Activated T-cell treated with anti-CD3 and anti-CD28 coated beads, Interleukin-2, amount 50 U/mL, for 4 hours (primary cell): ENCODE data around the gene MUC6. TPM values are rescaled to one million over a fixed set of nuclear protein-coding genes. Genes with fewer than 3 reads are reported as not detected.

Experiments used
- ATAC-seq, 2 donors: fragments of 200-7000 bp; cut with Tn5 transposase; one replicate each; pipeline ENCODE4 v1.10.0; 2021
- DNase-seq: peaks from one replicate; pipeline ENCODE4 v3.0.0-alpha.2; 2020
- H3K27me3 Mint-ChIP-seq: one replicate; pipeline ENCODE4 v1.8.0; 2021; ENCODE audit warnings: low read depth, mixed read lengths
- H3K36me3 Mint-ChIP-seq: one replicate; pipeline ENCODE4 v1.8.0; 2022; ENCODE audit warnings: mixed read lengths; ENCODE audit not compliant: insufficient read depth
- H3K4me1 Mint-ChIP-seq: one replicate; pipeline ENCODE4 v1.8.0; 2021; ENCODE audit warnings: low read depth, mixed read lengths
- H3K4me3 Mint-ChIP-seq: one replicate; pipeline ENCODE4 v1.8.0; 2021; ENCODE audit warnings: mild to moderate bottlenecking, moderate library complexity, mixed read lengths
- H3K9me3 Mint-ChIP-seq: one replicate; pipeline ENCODE4 v1.8.0; 2021; ENCODE audit warnings: mixed read lengths
- total RNA-seq, 3 donors: library from RNA; stranded (reverse); gene quantifications; one replicate each; pipeline ENCODE4 v1.2.1, GENCODE V29; 2021

MUC6 gene
- total RNA-seq, 3 donors from 2014 or later, result 0.30 TPM; not detected in 2

GRCh38 chr11:1039481-1040427 is 3.2 kb upstream of the MUC6 start:
- no peak for DNase-seq
- Mint-ChIP-seq H3K36me3 (no peaks in the 10 kb centered on the region), H3K27me3 (peaks cover 9% of the 10 kb centered on the region), H3K4me3 (no peak overlapping the region), H3K4me1 (no peaks in the 10 kb centered on the region), H3K9me3 (no peaks in the 10 kb centered on the region)
- ATAC-seq, result no peak

GRCh38 chr11:1038921-1039320 is 2.4 kb upstream of the MUC6 start:
- no peaks in the 10 kb centered on the region for H3K36me3 Mint-ChIP-seq
- ATAC-seq (no peak), DNase-seq (no peak)
- H3K4me1 Mint-ChIP-seq, result no peaks in the 10 kb centered on the region
- H3K4me3 Mint-ChIP-seq, result no peak overlapping the region
- peaks cover 5% of the 10 kb centered on the region for H3K27me3 Mint-ChIP-seq
- no peaks in the 10 kb centered on the region for H3K9me3 Mint-ChIP-seq

GRCh38 chr11:1038361-1038760 is 1.8 kb upstream of the MUC6 start:
- Mint-ChIP-seq H3K27me3 (peaks cover 5% of the 10 kb centered on the region), H3K4me3 (no peak overlapping the region), H3K4me1 (no peaks in the 10 kb centered on the region), H3K9me3 (no peaks in the 10 kb centered on the region), H3K36me3 (no peaks in the 10 kb centered on the region)
- DNase-seq (no peak), ATAC-seq (no peak)

DNA sequence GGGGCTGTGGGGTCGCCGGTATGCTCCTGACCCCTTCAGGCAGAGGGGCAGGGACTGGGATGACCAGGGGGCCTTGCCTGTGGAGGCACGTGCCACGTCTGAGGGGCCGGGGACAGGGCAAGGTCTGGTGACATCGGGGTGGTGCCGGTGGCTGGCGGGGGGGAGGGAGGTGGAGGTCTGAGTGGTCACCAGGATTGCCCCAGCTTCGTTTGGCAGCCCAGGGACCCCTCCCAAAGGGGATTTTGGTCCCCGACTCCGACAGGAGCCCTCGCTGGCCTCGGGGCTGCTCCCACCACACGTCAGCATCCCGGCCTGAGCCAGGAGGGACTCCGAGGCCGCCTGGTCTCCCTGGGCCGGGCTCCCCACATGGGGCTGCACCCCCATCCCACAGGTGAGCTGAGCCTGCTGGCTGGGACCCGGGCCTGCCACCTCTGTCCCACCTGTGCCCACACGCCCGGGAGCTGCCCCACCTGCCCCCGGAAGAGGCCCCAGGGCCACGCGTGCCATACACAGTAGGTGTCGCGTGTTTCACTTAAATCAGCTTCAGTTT is 1.1 kb upstream of the MUC6 start:
- Mint-ChIP-seq H3K9me3 (no peaks in the 10 kb centered on the region), H3K27me3 (peaks cover 5% of the 10 kb centered on the region), H3K36me3 (no peaks in the 10 kb centered on the region), H3K4me1 (no peaks in the 10 kb centered on the region), H3K4me3 (no peak overlapping the region)
- no peak for DNase-seq
- ATAC-seq, result no peak

GRCh38 chr11:1036931-1037330 is 413 bp upstream of the MUC6 start:
- H3K36me3 Mint-ChIP-seq, result no peaks in the 10 kb centered on the region
- H3K9me3 Mint-ChIP-seq, result no peaks in the 10 kb centered on the region
- DNase-seq (no peak), ATAC-seq (no peak)
- no peak overlapping the region for H3K4me3 Mint-ChIP-seq
- H3K4me1 Mint-ChIP-seq, result no peaks in the 10 kb centered on the region
- H3K27me3 Mint-ChIP-seq, result peaks cover 5% of the 10 kb centered on the region

- Mint-ChIP-seq H3K4me3 (no peak overlapping the region), H3K27me3 (peaks cover 5% of the 10 kb centered on the region), H3K36me3 (no peaks in the 10 kb centered on the region), H3K9me3 (no peaks in the 10 kb centered on the region), H3K4me1 (no peaks in the 10 kb centered on the region)
- DNase-seq, result no peak
- no peak for ATAC-seq
Measured at GRCh38 chr11:1035577-1036283, 788 bp downstream of the MUC6 start.

DNA sequence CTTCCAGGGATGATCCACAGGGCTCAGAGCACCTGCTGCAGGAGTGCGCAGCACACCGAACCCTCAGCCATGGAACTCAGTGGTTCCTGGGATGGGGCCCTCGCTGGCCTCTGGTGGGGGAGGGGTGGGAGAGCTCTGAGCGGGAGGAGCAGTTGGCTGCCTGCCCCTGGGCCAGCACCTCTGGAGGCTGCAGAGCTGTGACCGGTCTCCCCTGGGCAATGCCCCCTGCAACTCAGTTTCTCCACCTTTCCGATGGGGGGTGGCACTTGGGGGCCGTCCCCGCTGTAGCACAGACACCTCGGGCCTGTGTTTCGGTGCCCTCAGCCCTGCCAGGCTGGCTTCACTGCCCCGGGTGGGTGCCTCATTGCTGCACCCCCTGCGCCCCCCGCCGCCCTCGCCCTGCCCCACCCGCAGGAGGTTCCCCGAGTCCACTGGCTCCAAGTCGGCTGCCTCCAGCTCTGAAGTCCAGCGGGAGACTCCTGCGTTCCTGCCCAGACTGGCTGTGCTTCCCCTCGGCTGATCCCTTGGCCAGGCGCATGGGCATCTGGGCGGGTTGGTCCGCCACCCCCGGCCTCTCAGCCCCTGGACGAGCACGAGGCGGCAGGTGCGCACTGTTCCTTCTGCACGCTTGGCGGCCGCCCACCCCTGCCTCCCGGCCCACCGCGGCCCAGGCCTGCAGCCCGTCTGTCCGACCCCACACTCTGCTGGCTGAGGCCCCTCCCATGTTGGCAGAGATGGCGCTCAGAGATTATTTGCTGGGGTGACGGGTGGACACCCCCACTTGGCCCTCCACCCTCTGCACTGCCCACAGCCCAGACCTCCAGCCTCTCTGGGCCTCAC is 1.8 kb downstream of the MUC6 start:
- Mint-ChIP-seq H3K4me1 (no peaks in the 10 kb centered on the region), H3K9me3 (no peaks in the 10 kb centered on the region), H3K4me3 (no peak overlapping the region), H3K27me3 (peaks cover 5% of the 10 kb centered on the region), H3K36me3 (no peaks in the 10 kb centered on the region)
- no peak for ATAC-seq
- DNase-seq, result no peak

DNA sequence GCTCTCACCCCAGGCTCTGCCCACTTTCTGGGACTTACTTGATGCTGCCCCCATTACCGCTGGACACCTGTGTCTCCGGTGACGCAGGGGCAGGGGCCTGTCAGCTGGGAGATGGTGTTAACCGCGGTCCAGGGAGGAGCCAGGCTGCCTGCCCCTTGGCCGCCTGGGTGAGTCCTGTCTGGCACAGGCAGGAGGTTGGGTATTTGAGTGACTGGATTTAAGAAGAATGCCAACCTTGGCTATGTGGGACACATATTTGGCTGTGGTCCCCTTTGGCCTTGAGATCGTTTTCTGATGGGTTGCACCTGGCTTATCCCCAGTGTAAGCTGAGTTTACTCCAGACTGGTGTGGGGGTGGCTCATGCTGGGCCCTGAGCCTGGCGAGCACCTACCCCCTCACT is 2.5 kb downstream of the MUC6 start:
- Mint-ChIP-seq H3K4me3 (no peak overlapping the region), H3K36me3 (no peaks in the 10 kb centered on the region), H3K27me3 (peaks cover 4% of the 10 kb centered on the region), H3K9me3 (no peaks in the 10 kb centered on the region), H3K4me1 (no peaks in the 10 kb centered on the region)
- DNase-seq (no peak), ATAC-seq (no peak)

GRCh38 chr11:1033016-1033798 is 3.3 kb downstream of the MUC6 start:
- Mint-ChIP-seq H3K9me3 (no peaks in the 10 kb centered on the region), H3K27me3 (peaks cover 1% of the 10 kb centered on the region)
- no peak for ATAC-seq

GRCh38 chr11:1032310-1032891 is 4.1 kb downstream of the MUC6 start:
- Mint-ChIP-seq H3K4me1 (no peaks in the 10 kb centered on the region), H3K36me3 (no peaks in the 10 kb centered on the region), H3K27me3 (no peaks in the 10 kb centered on the region), H3K9me3 (no peaks in the 10 kb centered on the region), H3K4me3 (no peak overlapping the region)
- no peak for ATAC-seq
- no peak for DNase-seq

More at GRCh38 chr11:1033016-1033798, 3.3 kb downstream of the MUC6 start:
- Mint-ChIP-seq H3K36me3 (no peaks in the 10 kb centered on the region), H3K4me1 (no peaks in the 10 kb centered on the region), H3K4me3 (no peak overlapping the region)
- no peak for DNase-seq

- Mint-ChIP-seq H3K27me3 (no peaks in the 10 kb centered on the region), H3K36me3 (no peaks in the 10 kb centered on the region)
Measured at GRCh38 chr11:1031121-1031899, 5.2 kb downstream of the MUC6 start.

GRCh38 chr11:1030556-1030955 is 6.0 kb downstream of the MUC6 start:
- DNase-seq, result no peak
- H3K4me1 Mint-ChIP-seq, result no peaks in the 10 kb centered on the region
- H3K27me3 Mint-ChIP-seq, result no peaks in the 10 kb centered on the region
- no peaks in the 10 kb centered on the region for H3K9me3 Mint-ChIP-seq
- ATAC-seq, result no peak
- no peak overlapping the region for H3K4me3 Mint-ChIP-seq
- H3K36me3 Mint-ChIP-seq, result no peaks in the 10 kb centered on the region

More at GRCh38 chr11:1031121-1031899, 5.2 kb downstream of the MUC6 start:
- no peaks in the 10 kb centered on the region for H3K4me1 Mint-ChIP-seq
- no peak for DNase-seq
- no peak overlapping the region for H3K4me3 Mint-ChIP-seq
- H3K9me3 Mint-ChIP-seq, result no peaks in the 10 kb centered on the region
- no peak for ATAC-seq
